ENCODE measurements around the gene PPP2R5A.

DNA sequence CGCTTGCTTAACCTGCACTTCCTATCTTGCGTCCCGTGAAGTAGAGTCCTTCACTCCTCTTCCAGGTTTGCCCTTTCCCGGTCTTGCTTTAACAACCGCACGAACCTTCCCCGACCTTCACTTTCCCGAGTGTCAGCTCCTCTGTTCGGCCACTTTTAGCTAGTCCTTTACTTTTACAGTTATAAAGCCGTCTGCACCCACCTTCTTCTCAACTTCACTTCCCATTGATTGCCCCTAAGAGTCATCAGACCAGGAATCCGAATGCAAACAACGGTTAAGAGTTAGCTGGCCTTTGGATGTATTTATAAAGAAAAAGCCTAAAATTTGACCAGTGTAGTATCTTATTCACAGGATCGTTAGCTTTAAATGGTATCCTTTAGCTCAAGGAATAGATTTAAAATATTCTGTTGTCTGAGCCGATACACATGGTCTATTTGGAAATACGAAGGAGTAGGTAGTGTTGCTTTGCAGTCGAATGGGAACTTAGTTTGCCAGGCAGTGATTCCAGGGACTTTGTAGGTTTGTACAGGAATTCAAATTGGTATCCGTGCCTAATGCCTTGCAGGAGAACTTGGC is 1.4 kb downstream of the PPP2R5A start:
- TF ChIP-seq, protein P1, sequence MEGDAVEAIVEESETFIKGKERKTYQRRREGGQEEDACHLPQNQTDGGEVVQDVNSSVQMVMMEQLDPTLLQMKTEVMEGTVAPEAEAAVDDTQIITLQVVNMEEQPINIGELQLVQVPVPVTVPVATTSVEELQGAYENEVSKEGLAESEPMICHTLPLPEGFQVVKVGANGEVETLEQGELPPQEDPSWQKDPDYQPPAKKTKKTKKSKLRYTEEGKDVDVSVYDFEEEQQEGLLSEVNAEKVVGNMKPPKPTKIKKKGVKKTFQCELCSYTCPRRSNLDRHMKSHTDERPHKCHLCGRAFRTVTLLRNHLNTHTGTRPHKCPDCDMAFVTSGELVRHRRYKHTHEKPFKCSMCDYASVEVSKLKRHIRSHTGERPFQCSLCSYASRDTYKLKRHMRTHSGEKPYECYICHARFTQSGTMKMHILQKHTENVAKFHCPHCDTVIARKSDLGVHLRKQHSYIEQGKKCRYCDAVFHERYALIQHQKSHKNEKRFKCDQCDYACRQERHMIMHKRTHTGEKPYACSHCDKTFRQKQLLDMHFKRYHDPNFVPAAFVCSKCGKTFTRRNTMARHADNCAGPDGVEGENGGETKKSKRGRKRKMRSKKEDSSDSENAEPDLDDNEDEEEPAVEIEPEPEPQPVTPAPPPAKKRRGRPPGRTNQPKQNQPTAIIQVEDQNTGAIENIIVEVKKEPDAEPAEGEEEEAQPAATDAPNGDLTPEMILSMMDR (IDR thresholded peaks at IDR 0.05), result no peak
- TF ChIP-seq POLR2A (IDR thresholded peaks at IDR 0.05), result no peak

All from breast epithelium (tissue), 3 donors.